Effector CD4-positive, alpha-beta T cell (primary cell): Measurements from ENCODE around the gene UNC5B.

ENCODE experiments used
- DNase-seq: peaks from one replicate; pipeline ENCODE4 v3.0.0-alpha.2; 2020

The UNC5B gene

GRCh38 chr10:71324743-71325142, 112.4 kb downstream of the UNC5B start:
- DNase-seq: no peak

GRCh38 chr10:71325267-71325666, 112.9 kb downstream of the UNC5B start:
- DNase-seq: no peak

GRCh38 chr10:71326464-71326881, 114.1 kb downstream of the UNC5B start:
- DNase-seq: no peak

GRCh38 chr10:71330789-71331404, 118.5 kb downstream of the UNC5B start:
- DNase-seq: no peak

- no peak for DNase-seq
Observed at GRCh38 chr10:71331736-71332135, 119.4 kb downstream of the UNC5B start.

- DNase-seq: no peak
Observed at GRCh38 chr10:71332466-71332865, 120.1 kb downstream of the UNC5B start.

- DNase-seq: no peak
Observed at GRCh38 chr10:71333129-71333887, 120.9 kb downstream of the UNC5B start.

GRCh38 chr10:71334221-71334791, 121.9 kb downstream of the UNC5B start:
- DNase-seq: no peak

GRCh38 chr10:71335173-71335708, 122.9 kb downstream of the UNC5B start:
- DNase-seq: no peak

GRCh38 chr10:71336632-71337031, 124.3 kb downstream of the UNC5B start:
- no peak for DNase-seq

- no peak for DNase-seq
Observed at GRCh38 chr10:71337219-71337701, 124.9 kb downstream of the UNC5B start.

- DNase-seq: no peak
Observed at GRCh38 chr10:71338728-71339495, 126.5 kb downstream of the UNC5B start.

- no peak for DNase-seq
Observed at GRCh38 chr10:71339796-71340589, 127.6 kb downstream of the UNC5B start.

- no peak for DNase-seq
Observed at GRCh38 chr10:71342573-71343391, 130.4 kb downstream of the UNC5B start.

- DNase-seq: no peak
Observed at GRCh38 chr10:71343392-71343773, 131.0 kb downstream of the UNC5B start.

- DNase-seq: no peak
Observed at GRCh38 chr10:71344154-71344925, 132.0 kb downstream of the UNC5B start.

- no peak for DNase-seq
Observed at GRCh38 chr10:71344993-71345480, 132.7 kb downstream of the UNC5B start.

- no peak for DNase-seq
Observed at GRCh38 chr10:71345694-71346093, 133.3 kb downstream of the UNC5B start.

- no peak for DNase-seq
Observed at GRCh38 chr10:71346731-71347130, 134.4 kb downstream of the UNC5B start.
